ENCODE measurements around the gene SSR1. TPM values are rescaled to one million over a fixed set of nuclear protein-coding genes. Genes with fewer than 3 reads are reported as not detected.
"Not testable (repeated sequence)": the region's sequence is repeated elsewhere in the genome, so short reads cannot be mapped to it uniquely, and the experiment has no call there.

SSR1 gene
- total RNA-seq, 2 experiments from 2014 or later, result 182 to 188 TPM

GRCh38 chr6:7332090-7332745 lies 19.2 kb upstream of the SSR1 start:
- POLR2A ChIA-PET, result no interaction called here
- no peak for DNase-seq
- CTCF ChIA-PET, result interaction anchor here (1.1 kb wide), 1 partner anchor 29 kb away, joined by 3 read pairs; no protein-coding TSS in a partner anchor

GRCh38 chr6:7331452-7331851 lies 18.5 kb upstream of the SSR1 start:
- Mint-ChIP-seq H3K4me3 (no peak overlapping the region), H3K9me3 (no peaks in the 10 kb centered on the region), H3K27me3 (peaks cover under 1% of the 10 kb centered on the region), H3K36me3 (ENCODE audit: low read depth) (no peaks in the 10 kb centered on the region), H3K4me1 (no peaks in the 10 kb centered on the region), H3K27ac (no peak overlapping the region)
- ChIA-PET POLR2A (no interaction called here), CTCF (no interaction called here)
- no peak for DNase-seq

More at GRCh38 chr6:7332090-7332745, 19.2 kb upstream of the SSR1 start:
- Mint-ChIP-seq H3K27me3 (peaks cover 5% of the 10 kb centered on the region), H3K4me1 (no peaks in the 10 kb centered on the region), H3K4me3 (no peak overlapping the region), H3K36me3 (ENCODE audit: low read depth) (no peaks in the 10 kb centered on the region), H3K9me3 (no peaks in the 10 kb centered on the region), H3K27ac (no peak overlapping the region)

- POLR2A ChIA-PET, result no interaction called here
These were observed 15.2 kb upstream of the SSR1 start for GRCh38 chr6:7328243-7328642.

DNA sequence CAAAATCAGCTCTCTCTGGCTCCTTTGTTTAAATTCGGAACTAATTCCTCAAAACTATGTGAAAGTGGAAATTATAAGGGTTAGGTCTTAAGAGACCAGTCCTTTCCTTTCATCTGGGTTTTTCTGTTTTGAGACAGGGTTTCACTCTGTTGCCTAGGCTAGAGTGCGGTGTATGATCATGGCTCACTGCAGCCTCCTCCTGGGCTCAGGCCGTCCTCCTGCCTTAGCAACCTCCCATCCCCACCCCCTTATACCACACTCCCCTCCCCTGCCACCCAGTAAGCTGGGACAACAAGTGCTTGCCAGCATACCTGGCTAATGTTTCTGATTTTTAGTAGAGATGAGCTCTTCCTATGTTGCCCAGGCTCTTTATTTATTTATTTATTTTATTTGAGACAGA lies 12.8 kb upstream of the SSR1 start:
- Mint-ChIP-seq H3K27ac (no peak overlapping the region), H3K4me3 (no peak overlapping the region), H3K27me3 (peaks cover 15% of the 10 kb centered on the region), H3K9me3 (no peaks in the 10 kb centered on the region), H3K4me1 (no peaks in the 10 kb centered on the region), H3K36me3 (ENCODE audit: low read depth) (no peaks in the 10 kb centered on the region)
- ChIA-PET POLR2A (no interaction called here), CTCF (no interaction called here)
- no peak for DNase-seq

More at GRCh38 chr6:7328243-7328642, 15.2 kb upstream of the SSR1 start:
- Mint-ChIP-seq H3K9me3 (no peaks in the 10 kb centered on the region), H3K27ac (no peak overlapping the region), H3K27me3 (peaks cover 12% of the 10 kb centered on the region), H3K4me3 (no peak overlapping the region), H3K4me1 (no peaks in the 10 kb centered on the region), H3K36me3 (ENCODE audit: low read depth) (no peaks in the 10 kb centered on the region)
- CTCF ChIA-PET, result no interaction called here
- DNase-seq, result no peak

GRCh38 chr6:7324520-7324919 lies 11.5 kb upstream of the SSR1 start:
- no peak overlapping the region for H3K27ac Mint-ChIP-seq
- H3K27me3 Mint-ChIP-seq, result peaks cover 15% of the 10 kb centered on the region
- no peaks in the 10 kb centered on the region for H3K36me3 Mint-ChIP-seq (ENCODE audit: low read depth)
- no peaks in the 10 kb centered on the region for H3K4me1 Mint-ChIP-seq
- H3K4me3 Mint-ChIP-seq, result no peak overlapping the region
- no peaks in the 10 kb centered on the region for H3K9me3 Mint-ChIP-seq
- POLR2A ChIA-PET, result interaction anchor here (1.7 kb wide), 1 partner anchor 11 kb away, joined by 5 read pairs; the partner anchor contains the start of gene SSR1
- DNase-seq, result no peak
- CTCF ChIA-PET, result no interaction called here

- no peak overlapping the region for H3K27ac Mint-ChIP-seq
- no peak for DNase-seq
- no peaks in the 10 kb centered on the region for H3K36me3 Mint-ChIP-seq (ENCODE audit: low read depth)
- ChIA-PET POLR2A (no interaction called here), CTCF (no interaction called here)
- no peak overlapping the region for H3K4me3 Mint-ChIP-seq
- no peaks in the 10 kb centered on the region for H3K4me1 Mint-ChIP-seq
- H3K27me3 Mint-ChIP-seq, result peaks cover 15% of the 10 kb centered on the region
- no peaks in the 10 kb centered on the region for H3K9me3 Mint-ChIP-seq
These were observed 10.1 kb upstream of the SSR1 start for GRCh38 chr6:7323074-7323473.

DNA sequence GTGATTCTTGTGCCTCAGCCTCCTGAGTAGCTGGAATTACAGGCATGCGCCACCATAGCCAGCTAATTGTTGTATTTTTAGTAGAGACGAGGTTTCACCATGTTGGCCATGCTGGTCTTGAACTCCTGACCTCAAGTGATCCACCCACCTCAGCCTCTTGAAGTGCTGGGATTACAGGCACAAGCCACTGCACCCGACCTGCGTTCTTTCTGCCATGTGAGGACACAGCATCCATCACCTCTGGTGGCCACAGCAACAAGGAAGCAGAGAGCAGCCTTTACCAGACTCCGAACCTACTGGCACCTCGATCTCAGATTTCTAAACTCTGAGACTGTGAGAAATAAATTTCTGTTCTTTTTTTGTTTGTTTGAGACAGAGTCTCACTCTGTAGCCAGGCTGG lies 8.9 kb upstream of the SSR1 start:
- H3K27ac Mint-ChIP-seq; POLR2A ChIA-PET; DNase-seq; H3K4me1 Mint-ChIP-seq; CTCF ChIA-PET; H3K36me3 Mint-ChIP-seq (ENCODE audit: low read depth); H3K9me3 Mint-ChIP-seq; H3K4me3 Mint-ChIP-seq: not testable (repeated sequence)
- H3K27me3 Mint-ChIP-seq, result peaks cover 15% of the 10 kb centered on the region

GRCh38 chr6:7319406-7319805 lies 6.4 kb upstream of the SSR1 start:
- H3K36me3 Mint-ChIP-seq (ENCODE audit: low read depth); H3K4me3 Mint-ChIP-seq; H3K4me1 Mint-ChIP-seq; DNase-seq; CTCF ChIA-PET; H3K9me3 Mint-ChIP-seq; H3K27ac Mint-ChIP-seq; H3K27me3 Mint-ChIP-seq: not testable (repeated sequence)
- POLR2A ChIA-PET, result interaction anchor here (0.6 kb wide), 1 partner anchor 69 kb away, joined by 3 read pairs; no protein-coding TSS in a partner anchor

DNA sequence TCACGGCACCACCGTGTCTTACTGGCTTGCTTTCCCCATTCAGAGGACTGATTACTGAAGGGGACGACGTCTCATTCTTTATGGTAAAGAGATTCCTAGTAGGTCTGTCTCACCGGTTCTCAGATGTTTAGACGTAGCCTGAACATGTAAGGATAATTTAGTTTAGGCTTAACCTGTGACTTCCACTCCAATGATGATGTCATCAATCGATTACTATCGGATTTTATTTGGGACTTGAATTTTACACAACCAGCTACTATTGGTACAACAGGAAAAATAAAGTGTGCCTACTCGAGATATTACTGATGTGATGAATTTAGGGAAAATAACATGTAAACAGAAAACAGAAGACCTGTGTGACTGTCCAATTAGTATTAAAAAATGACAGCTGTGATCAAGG lies 4.5 kb upstream of the SSR1 start:
- no peak overlapping the region for H3K27ac Mint-ChIP-seq
- H3K36me3 Mint-ChIP-seq (ENCODE audit: low read depth), result no peaks in the 10 kb centered on the region
- peaks cover 16% of the 10 kb centered on the region for H3K4me1 Mint-ChIP-seq
- H3K9me3 Mint-ChIP-seq, result no peaks in the 10 kb centered on the region
- H3K27me3 Mint-ChIP-seq, result peaks cover 2% of the 10 kb centered on the region
- CTCF ChIA-PET, result no interaction called here
- no peak overlapping the region for H3K4me3 Mint-ChIP-seq
- POLR2A ChIA-PET, result no interaction called here
- DNase-seq, result no peak

- ChIA-PET CTCF (interaction anchor here (1.4 kb wide), 1 partner anchor 40 kb away, joined by 5 read pairs; no protein-coding TSS in a partner anchor), POLR2A (interaction anchor here (1.5 kb wide), 1 partner anchor 75 kb away, joined by 4 read pairs; no protein-coding TSS in a partner anchor)
- Mint-ChIP-seq H3K36me3 (ENCODE audit: low read depth) (peaks cover 5% of the 10 kb centered on the region), H3K4me3 (no peak overlapping the region), H3K27ac (no peak overlapping the region), H3K9me3 (no peaks in the 10 kb centered on the region), H3K4me1 (peaks cover 17% of the 10 kb centered on the region), H3K27me3 (no peaks in the 10 kb centered on the region)
- DNase-seq, result no peak
These were observed 3.9 kb upstream of the SSR1 start for GRCh38 chr6:7316658-7317533.

DNA sequence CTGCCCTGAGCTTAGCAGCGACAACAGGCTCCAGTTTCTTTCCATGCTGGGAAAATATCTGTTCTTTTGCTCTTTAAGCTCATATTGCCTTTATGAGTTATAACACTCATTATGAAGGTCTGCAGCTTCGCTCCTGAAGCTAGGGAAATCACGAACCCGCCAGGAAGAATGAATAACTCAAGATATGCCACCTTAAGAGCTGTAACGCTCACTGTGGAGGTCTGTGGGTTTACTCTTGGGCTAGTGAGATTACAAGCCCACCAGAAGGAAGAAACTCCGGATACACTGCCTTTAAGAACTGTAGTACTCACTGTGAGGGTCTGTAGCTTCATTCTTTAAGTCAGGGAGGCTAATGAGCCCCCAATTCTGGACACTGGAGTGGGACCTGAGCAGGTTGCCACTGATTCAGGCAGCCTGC lies 3.0 kb upstream of the SSR1 start:
- Mint-ChIP-seq H3K4me3 (no peak overlapping the region), H3K27me3 (no peaks in the 10 kb centered on the region), H3K4me1 (peaks cover 25% of the 10 kb centered on the region), H3K9me3 (no peaks in the 10 kb centered on the region), H3K27ac (no peak overlapping the region), H3K36me3 (ENCODE audit: low read depth) (peaks cover 11% of the 10 kb centered on the region)
- CTCF ChIA-PET, result interaction anchor here (1.2 to 1.4 kb wide), 2 partner anchors 38 to 39 kb away, joined by 3 to 5 read pairs; no protein-coding TSS in a partner anchor
- no peak for DNase-seq
- POLR2A ChIA-PET, result interaction anchor here (1.0 to 1.5 kb wide), 2 partner anchors 11 to 75 kb away, joined by 3 to 4 read pairs; no protein-coding TSS in a partner anchor

DNA sequence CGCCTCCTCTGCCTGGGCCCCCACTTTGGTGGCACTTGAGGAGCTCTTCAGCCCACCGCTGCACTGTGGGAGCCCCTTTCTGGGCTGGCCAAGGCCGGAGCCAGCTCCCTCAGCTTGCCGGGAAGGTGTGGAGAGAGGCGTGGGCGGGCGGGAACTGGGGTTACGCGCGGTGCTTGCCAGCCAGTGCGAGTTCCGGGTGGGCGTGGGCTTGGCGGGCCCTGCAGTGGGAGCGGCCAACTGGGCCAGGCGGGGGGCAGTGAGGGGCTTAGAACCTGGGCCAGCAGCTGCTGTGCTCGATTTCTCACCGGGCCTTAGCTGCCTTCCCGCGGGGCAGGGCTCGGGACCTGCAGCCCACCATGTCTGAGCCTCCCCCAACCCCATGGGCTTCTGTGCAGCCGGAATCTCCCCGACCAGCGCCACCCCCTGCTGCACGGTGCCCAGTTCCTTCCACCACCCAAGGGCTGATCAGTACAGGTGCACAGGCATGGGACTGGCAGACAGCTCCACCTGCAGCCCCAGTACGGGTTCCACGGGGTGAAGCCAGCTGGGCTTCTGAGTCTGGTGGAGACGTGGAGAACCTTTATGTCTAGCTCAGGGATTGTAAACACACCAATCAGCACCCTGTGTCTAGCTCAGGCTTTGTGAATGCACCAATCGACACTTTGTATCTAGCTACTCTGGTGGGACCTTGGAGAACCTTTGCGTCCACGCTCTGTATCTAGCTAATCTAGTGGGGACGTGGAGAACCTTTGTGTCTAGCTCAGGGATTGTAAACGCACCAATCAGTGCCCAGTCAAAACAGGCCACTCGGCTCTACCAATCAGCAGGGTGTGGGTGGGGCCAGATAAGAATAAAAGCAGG lies 2.3 kb upstream of the SSR1 start:
- Mint-ChIP-seq H3K36me3 (ENCODE audit: low read depth) (peaks cover 16% of the 10 kb centered on the region), H3K4me1 (peaks cover 30% of the 10 kb centered on the region)
- DNase-seq, H3K9me3 Mint-ChIP-seq, H3K27me3 Mint-ChIP-seq, H3K4me3 Mint-ChIP-seq, H3K27ac Mint-ChIP-seq: not testable (repeated sequence)
- CTCF ChIA-PET, result interaction anchor here (1.2 to 1.4 kb wide), 2 partner anchors 38 kb away, joined by 3 to 5 read pairs; no protein-coding TSS in a partner anchor
- POLR2A ChIA-PET, result interaction anchor here (1.0 to 5.0 kb wide), 2 partner anchors 10 to 75 kb away, joined by 3 to 61 read pairs; partner anchors contain the start of genes CAGE1 and RIOK1
